Measurements from ENCODE around the gene ALMS1.

The ALMS1 gene

DNA sequence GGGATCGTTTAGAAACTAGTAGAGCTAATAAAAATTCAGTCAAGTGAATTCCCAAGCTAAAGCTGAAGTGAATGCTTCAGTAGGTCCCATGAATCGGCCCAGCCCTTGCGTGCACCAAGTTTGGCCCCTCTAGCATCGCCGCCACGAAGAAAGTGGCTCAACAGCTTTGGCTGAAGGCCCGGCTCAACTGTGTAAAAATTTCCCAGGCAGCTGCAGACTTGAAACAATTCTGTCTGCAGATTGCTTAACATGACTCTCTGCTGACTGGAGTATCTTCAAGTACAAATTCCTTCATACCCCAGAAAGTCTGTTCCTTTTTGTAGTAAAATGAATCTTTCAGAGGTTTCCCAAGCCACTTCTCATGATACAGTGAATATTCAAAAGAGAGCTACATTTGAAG lies 32.7 kb downstream of the ALMS1 start:
- TF ChIP-seq, protein P1, sequence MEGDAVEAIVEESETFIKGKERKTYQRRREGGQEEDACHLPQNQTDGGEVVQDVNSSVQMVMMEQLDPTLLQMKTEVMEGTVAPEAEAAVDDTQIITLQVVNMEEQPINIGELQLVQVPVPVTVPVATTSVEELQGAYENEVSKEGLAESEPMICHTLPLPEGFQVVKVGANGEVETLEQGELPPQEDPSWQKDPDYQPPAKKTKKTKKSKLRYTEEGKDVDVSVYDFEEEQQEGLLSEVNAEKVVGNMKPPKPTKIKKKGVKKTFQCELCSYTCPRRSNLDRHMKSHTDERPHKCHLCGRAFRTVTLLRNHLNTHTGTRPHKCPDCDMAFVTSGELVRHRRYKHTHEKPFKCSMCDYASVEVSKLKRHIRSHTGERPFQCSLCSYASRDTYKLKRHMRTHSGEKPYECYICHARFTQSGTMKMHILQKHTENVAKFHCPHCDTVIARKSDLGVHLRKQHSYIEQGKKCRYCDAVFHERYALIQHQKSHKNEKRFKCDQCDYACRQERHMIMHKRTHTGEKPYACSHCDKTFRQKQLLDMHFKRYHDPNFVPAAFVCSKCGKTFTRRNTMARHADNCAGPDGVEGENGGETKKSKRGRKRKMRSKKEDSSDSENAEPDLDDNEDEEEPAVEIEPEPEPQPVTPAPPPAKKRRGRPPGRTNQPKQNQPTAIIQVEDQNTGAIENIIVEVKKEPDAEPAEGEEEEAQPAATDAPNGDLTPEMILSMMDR (IDR thresholded peaks at IDR 0.05), result no peak
- DNase-seq (ENCODE audit: low spot score), result peak; percentile 76
- Histone ChIP-seq H3K4me3 (peak overlapping the region; percentile 12), H3K27ac (peak overlapping the region in 1 of 2 donors; percentile 59)

DNA sequence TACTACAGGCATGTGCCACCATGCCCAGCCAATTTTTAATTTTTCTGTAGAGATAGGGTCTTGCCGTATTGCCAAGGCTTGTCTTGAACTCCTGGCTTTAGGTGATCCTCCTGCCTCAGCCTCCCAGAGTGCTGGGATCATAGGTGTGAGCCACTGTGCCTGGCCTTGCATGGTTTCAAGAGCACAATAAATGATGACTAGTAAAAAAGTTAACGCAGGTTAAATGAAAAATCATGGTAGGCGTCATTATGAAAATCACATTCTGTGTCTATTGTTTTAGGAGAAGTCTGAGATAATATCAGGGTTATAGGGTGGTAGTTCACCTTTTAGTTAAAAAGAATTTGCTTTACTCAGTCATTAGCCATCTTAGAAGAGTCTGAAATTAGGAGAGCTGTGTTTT lies 38.3 kb downstream of the ALMS1 start:
- no peak for DNase-seq (ENCODE audit: low spot score)
- TF ChIP-seq, protein P1 (IDR thresholded peaks at IDR 0.05), result no peak
- no peak overlapping the region for H3K4me3 ChIP-seq
- no peak overlapping the region for H3K27ac ChIP-seq

DNA sequence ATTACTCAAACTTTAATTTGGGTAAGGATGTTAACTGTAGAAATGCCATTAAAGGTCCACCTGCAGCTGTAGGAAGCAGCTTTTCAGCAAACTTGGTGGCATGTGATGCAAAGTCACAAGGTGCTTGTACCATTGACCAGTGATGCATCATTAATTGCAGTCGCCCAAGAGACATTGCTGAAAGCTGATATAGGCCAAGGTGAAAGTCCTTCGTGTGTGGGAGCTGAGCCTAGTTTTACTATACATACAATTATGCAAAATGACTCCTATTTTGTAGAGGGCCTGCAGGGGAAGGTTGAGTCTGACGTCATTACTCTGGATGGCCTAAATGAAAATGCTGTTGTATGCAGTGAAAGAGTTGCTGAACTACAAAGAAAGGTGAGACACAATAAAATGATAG lies 40.5 kb downstream of the ALMS1 start:
- Histone ChIP-seq H3K27ac (no peak overlapping the region), H3K4me3 (no peak overlapping the region)
- DNase-seq (ENCODE audit: low spot score), result no peak
- TF ChIP-seq, protein P1 (IDR thresholded peaks at IDR 0.05), result no peak

DNA sequence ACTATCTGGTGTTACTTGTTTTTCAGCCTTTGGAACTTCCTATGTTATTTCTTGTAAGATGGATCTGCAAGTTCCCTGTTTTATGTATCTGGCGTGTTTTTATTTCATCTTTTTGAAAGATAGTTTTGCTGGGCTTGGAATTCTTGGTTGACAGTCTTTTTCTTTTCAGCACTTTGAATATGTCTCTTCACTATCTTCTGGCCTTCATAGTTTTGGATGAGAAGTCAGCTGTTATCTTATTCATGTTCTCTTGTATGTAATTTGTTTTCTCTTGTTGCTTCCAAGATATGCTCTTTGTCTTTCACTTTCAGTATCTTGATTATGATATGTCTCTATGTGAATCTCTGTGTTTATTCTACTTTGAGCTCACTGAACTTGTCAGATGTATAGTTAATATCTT lies 50.4 kb downstream of the ALMS1 start:
- DNase-seq (ENCODE audit: low spot score), result no peak
- H3K27ac ChIP-seq, result no peak overlapping the region
- H3K4me3 ChIP-seq, result no peak overlapping the region
- TF ChIP-seq, protein P1 (IDR thresholded peaks at IDR 0.05), result no peak

DNA sequence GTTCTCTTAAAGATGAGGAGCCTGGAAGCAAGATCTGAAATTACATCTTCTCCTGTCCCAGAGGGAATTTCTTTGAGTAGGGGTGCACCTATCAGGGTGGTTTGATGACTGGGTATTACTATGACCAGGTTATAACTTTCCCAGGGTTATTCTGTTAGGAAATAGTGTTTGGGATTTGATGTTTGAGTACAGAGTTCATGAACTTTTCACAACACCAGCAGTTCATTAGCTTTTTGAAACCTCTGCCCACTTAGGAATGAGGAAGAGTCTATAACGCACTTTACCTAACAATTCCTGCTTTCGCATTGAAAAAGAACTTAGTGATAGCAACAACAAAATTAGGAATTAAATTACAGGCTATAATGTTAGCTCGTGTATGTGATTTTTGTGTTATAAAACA lies 58.6 kb downstream of the ALMS1 start:
- DNase-seq (ENCODE audit: low spot score), result no peak
- Histone ChIP-seq H3K27ac (no peak overlapping the region), H3K4me3 (no peak overlapping the region)
- TF ChIP-seq, protein P1 (IDR thresholded peaks at IDR 0.05), result no peak

DNA sequence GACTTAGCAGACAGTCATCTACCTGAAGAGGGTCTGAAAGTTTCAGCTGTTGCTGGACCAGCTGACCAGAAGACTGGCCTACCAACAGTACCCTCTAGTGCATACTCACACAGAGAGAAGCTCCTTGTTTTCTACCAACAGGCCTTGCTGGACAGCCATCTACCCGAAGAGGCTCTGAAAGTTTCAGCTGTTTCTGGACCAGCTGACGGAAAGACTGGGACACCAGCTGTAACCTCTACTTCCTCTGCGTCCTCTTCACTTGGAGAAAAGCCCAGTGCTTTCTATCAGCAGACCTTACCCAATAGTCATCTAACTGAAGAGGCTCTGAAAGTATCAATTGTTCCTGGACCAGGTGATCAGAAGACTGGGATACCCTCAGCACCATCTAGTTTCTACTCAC lies 63.2 kb downstream of the ALMS1 start:
- TF ChIP-seq, protein P1 (IDR thresholded peaks at IDR 0.05), result no peak
- no peak for DNase-seq (ENCODE audit: low spot score)
- no peak overlapping the region for H3K4me3 ChIP-seq
- H3K27ac ChIP-seq, result no peak overlapping the region

GRCh38 chr2:73449404-73449803 lies 63.8 kb downstream of the ALMS1 start:
- TF ChIP-seq, protein P1 (IDR thresholded peaks at IDR 0.05), result no peak
- DNase-seq (ENCODE audit: low spot score), result no peak
- Histone ChIP-seq H3K27ac (no peak overlapping the region), H3K4me3 (no peak overlapping the region)
